A549 (cell line): ENCODE measurements around the gene C8B. TPM values are rescaled to one million over a fixed set of nuclear protein-coding genes. Genes with fewer than 3 reads are reported as not detected.

Experiments used
- ATAC-seq, 2 experiments: fragments of 200-7000 bp in 1 of 2; fragments of >200 bp in 1 of 2; cut with Nextera tagmentation in 1 of 2; cut with Tn5 transposase in 1 of 2; 3 replicates each; pipeline versions ENCODE4 v1.8.0 to v1.9.1; 2018 to 2020; ENCODE audit warnings: mild to moderate bottlenecking in 1 of 2, moderate library complexity in 1 of 2
- CTCF ChIA-PET: fragments of 300-600 bp; sonication (Branson Sonifier 250); formaldehyde crosslinking; extraction: SDS; loops from one replicate; lab custom pipeline; 2021; ENCODE audit warnings: antibody characterized with exemption, inconsistent platforms; lab: Yijun Ruan, JAX
- POLR2A ChIA-PET: fragments of 350-600 bp; formaldehyde crosslinking; extraction: SDS; loops from one replicate; lab custom pipeline; 2021; ENCODE audit warnings: antibody characterized with exemption, inconsistent platforms; lab: Yijun Ruan, JAX
- DNase-seq, 2 experiments: peaks; one replicate each; pipeline versions ENCODE4 v3.0.0 to v3.0.0-alpha.2; 2011 to 2016; ENCODE audit warnings: low read depth in 1 of 2, low spot score in 1 of 2
- FAIRE-seq: peaks from 2 replicates; lab custom pipeline; 2011; peaks lifted over from hg19 to GRCh38; lab: Jason Lieb, UNC
- H3K27ac ChIP-seq, 2 experiments: fragments of >200 bp; sonication (Bioruptor Twin); formaldehyde crosslinking; 3 replicates each; pipeline ENCODE4 v1.5.1; 2016 to 2017
- H3K4me1 ChIP-seq: fragments of >200 bp; sonication (Bioruptor Twin); formaldehyde crosslinking; 3 replicates; pipeline ENCODE4 v1.6.1; 2016
- H3K4me2 ChIP-seq: fragments of >200 bp; sonication (Bioruptor Twin); formaldehyde crosslinking; 3 replicates; pipeline ENCODE4 v1.6.1; 2016
- H3K4me3 ChIP-seq: fragments of >200 bp; sonication (Bioruptor Twin); formaldehyde crosslinking; 3 replicates; pipeline ENCODE4 v1.5.1; 2016
- H3K9me3 ChIP-seq: fragments of >200 bp; sonication (Bioruptor Twin); formaldehyde crosslinking; 3 replicates; pipeline ENCODE4 v1.6.1; 2016
- BHLHE40 ChIP-seq: IDR thresholded peaks from 2 replicates; pipeline ENCODE4 v1.6.1; 2012; ENCODE audit warnings: low read depth, low read length, inconsistent platforms
- CBX2 ChIP-seq: fragments of 200-600 bp; sonication (generic); IDR thresholded peaks from 2 replicates; pipeline ENCODE4 v1.6.1; 2016; ENCODE audit warnings: low read depth, mild to moderate bottlenecking, borderline replicate concordance
- CEBPB ChIP-seq, 2 experiments: fragments of >200 bp in 1 of 2; sonication (Bioruptor Twin) in 1 of 2; formaldehyde crosslinking in 1 of 2; IDR thresholded peaks; 2 replicates each; pipeline ENCODE4 v1.6.1; 2012 to 2016
- CHD4 ChIP-seq: fragments of 200-600 bp; sonication (generic); IDR thresholded peaks from 2 replicates; pipeline ENCODE4 v1.6.1; 2016; ENCODE audit warnings: antibody characterized with exemption, mild to moderate bottlenecking, borderline replicate concordance
- EHMT2 ChIP-seq: fragments of 200-600 bp; sonication (generic); IDR thresholded peaks from 2 replicates; pipeline ENCODE4 v1.6.1; 2016; ENCODE audit warnings: antibody characterized with exemption, low read depth, mild to moderate bottlenecking, moderate library complexity
- FOSL2 ChIP-seq, 2 experiments: fragments of 450-650 bp in 1 of 2; fragments of >200 bp in 1 of 2; sonication (Bioruptor Twin) in 1 of 2; formaldehyde crosslinking; IDR thresholded peaks; 2 replicates each; pipeline versions ENCODE4 v1.5.0 to v1.6.1; 2016 to 2020; ENCODE audit warnings: mild to moderate bottlenecking in 1 of 2, moderate library complexity in 1 of 2
- FOXS1 ChIP-seq: fragments of 250-450 bp; sonication (Bioruptor Pico); IDR thresholded peaks from 2 replicates; pipeline ENCODE4 v1.5.0; 2020; ENCODE audit warnings: mild to moderate bottlenecking, moderate library complexity
- GATA3 ChIP-seq: IDR thresholded peaks from 2 replicates; pipeline ENCODE4 v1.6.1; 2012; ENCODE audit warnings: borderline replicate concordance
- HEYL ChIP-seq: fragments of 250-450 bp; sonication (Bioruptor Pico); IDR thresholded peaks from 2 replicates; pipeline ENCODE4 v1.8.0; 2021; ENCODE audit warnings: mild to moderate bottlenecking, moderate library complexity
- JUN ChIP-seq, 2 experiments: fragments of >200 bp; sonication (Bioruptor Twin); formaldehyde crosslinking; IDR thresholded peaks; 2 replicates in 1 of 2; 3 replicates in 1 of 2; pipeline ENCODE4 v1.6.1; 2016 to 2017
- JUNB ChIP-seq: fragments of >200 bp; sonication (Bioruptor Twin); formaldehyde crosslinking; IDR thresholded peaks from 2 replicates; pipeline ENCODE4 v1.6.1; 2016
- KDM1A ChIP-seq: fragments of 200-600 bp; sonication (generic); IDR thresholded peaks from 2 replicates; pipeline ENCODE4 v1.6.1; 2016; ENCODE audit warnings: low read depth, mild to moderate bottlenecking
- KDM5A ChIP-seq: fragments of 200-600 bp; sonication (generic); IDR thresholded peaks from 2 replicates; pipeline ENCODE4 v1.6.1; 2016; ENCODE audit warnings: antibody characterized with exemption, mild to moderate bottlenecking
- NFE2L2 ChIP-seq: fragments of 150-350 bp; conservative IDR thresholded peaks from 2 replicates; pipeline ENCODE4 v1.6.1; 2014; ENCODE audit warnings: low read length
- NPAS2 ChIP-seq: fragments of 250-450 bp; sonication (Bioruptor Pico); IDR thresholded peaks from 2 replicates; pipeline ENCODE4 v1.8.0; 2022; ENCODE audit warnings: mild to moderate bottlenecking, moderate library complexity, borderline replicate concordance
- NR3C1 ChIP-seq: fragments of >200 bp; sonication (Bioruptor Twin); formaldehyde crosslinking; IDR thresholded peaks from 3 replicates; pipeline ENCODE4 v1.6.1; 2017
- PHF8 ChIP-seq: fragments of 200-600 bp; sonication (generic); IDR thresholded peaks from 2 replicates; pipeline ENCODE4 v1.6.1; 2016; ENCODE audit warnings: low read depth, mild to moderate bottlenecking, antibody characterized with exemption, moderate library complexity, borderline replicate concordance
- RCOR1 ChIP-seq: fragments of 150-350 bp; IDR thresholded peaks from 2 replicates; pipeline ENCODE4 v1.6.1; 2014; ENCODE audit warnings: antibody characterized with exemption, low read length, low read depth
- RFX5 ChIP-seq: fragments of 450-650 bp; IDR thresholded peaks from 2 replicates; pipeline ENCODE4 v1.7.1; 2014; ENCODE audit warnings: antibody characterized with exemption, mild to moderate bottlenecking, moderate library complexity
- SREBF2 ChIP-seq: fragments of 450-650 bp; IDR thresholded peaks from 2 replicates; pipeline ENCODE4 v1.6.1; 2014; ENCODE audit warnings: mild to moderate bottlenecking, moderate library complexity
- ZNF302 ChIP-seq: fragments of 250-450 bp; sonication (Bioruptor Pico); IDR thresholded peaks from 2 replicates; pipeline ENCODE4 v1.9.0; 2021; ENCODE audit warnings: inconsistent platforms, mild to moderate bottlenecking, moderate library complexity
- ZSCAN20 ChIP-seq: fragments of 250-450 bp; sonication (Bioruptor Pico); IDR thresholded peaks from 2 replicates; pipeline ENCODE4 v1.8.0; 2022; ENCODE audit warnings: mild to moderate bottlenecking, moderate library complexity
- WGBS: methylation state at CpG from one replicate; pipeline ENCODE4 v1.1.6; 2017; ENCODE audit errors: missing lambda C conversion rate; 5-methylcytosine and 5-hydroxymethylcytosine counted together
- polyA plus RNA-seq, 4 experiments: library from polyadenylated mRNA; depleted of rRNA in 3 of 4; stranded (reverse); fragments of >200 nt; fragmentation: RNase III in 1 of 4; extraction: RNeasy Plus Mini Kit Qiagen cat#74134 plus additional on column Dnase treatment in 1 of 4; gene quantifications; 2 replicates in 3 of 4; 3 replicates in 1 of 4; pipeline ENCODE4 v1.2.3, GENCODE V29; 2011 to 2017
- TF ChIP-seq, protein P1 (sequence below): fragments of 450-650 bp; IDR thresholded peaks from 2 replicates; pipeline ENCODE4 v1.6.1; 2014; ENCODE audit warnings: antibody characterized with exemption
- TF ChIP-seq, protein P2 (sequence below): fragments of >200 bp; sonication (Bioruptor Twin); formaldehyde crosslinking; IDR thresholded peaks from 3 replicates; pipeline ENCODE4 v1.6.1; 2016
- TF ChIP-seq, protein P3 (sequence below): IDR thresholded peaks from 2 replicates; pipeline ENCODE4 v1.6.1; 2012; ENCODE audit warnings: low read depth, borderline replicate concordance
- TF ChIP-seq, protein P4 (sequence below): fragments of >200 bp; sonication (Bioruptor Twin); formaldehyde crosslinking; IDR thresholded peaks from 3 replicates; pipeline ENCODE4 v1.5.1; 2016
- TF ChIP-seq, protein P5 (sequence below): IDR thresholded peaks from 2 replicates; pipeline ENCODE4 v1.6.1; 2012
- TF ChIP-seq, protein P6 (sequence below): fragments of 250-450 bp; sonication (Bioruptor Pico); IDR thresholded peaks from 2 replicates; pipeline ENCODE4 v1.5.0; 2021; ENCODE audit warnings: mild to moderate bottlenecking, moderate library complexity, borderline replicate concordance

Gene C8B
- polyA plus RNA-seq, 2 of the 4 experiments (the other 2 are of a cell fraction): not detected

DNA sequence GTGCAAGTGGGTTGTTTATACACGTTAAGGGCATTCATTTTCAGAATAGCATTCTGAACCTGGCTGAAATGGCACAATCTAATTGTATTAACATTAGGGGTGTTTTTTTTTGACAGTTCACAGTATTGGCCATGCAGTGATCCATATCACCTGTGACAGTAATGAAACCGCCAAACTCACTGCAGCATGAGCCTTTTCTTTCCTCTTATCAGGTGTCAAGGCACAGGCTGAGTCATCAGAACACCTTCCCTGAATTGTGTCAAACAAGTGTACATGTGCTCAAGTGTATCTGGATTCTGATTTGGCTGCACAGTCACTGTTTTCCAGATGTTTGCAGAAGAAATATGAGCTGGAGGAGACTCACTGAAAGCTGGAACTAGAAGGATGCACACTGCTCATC is 47.7 kb upstream of the C8B start:
- FAIRE-seq (no peak), ATAC-seq (no peak), DNase-seq (no peak)
- WGBS: 3% methylated on average over 2 of the region's 2 CpGs
- POLR2A ChIA-PET: no interaction called here
- no peak overlapping the region for H3K27ac ChIP-seq
- H3K4me1 ChIP-seq: no peaks in the 10 kb centered on the region
- CTCF ChIA-PET: no interaction called here
- no peak overlapping the region for H3K4me3 ChIP-seq
- H3K4me2 ChIP-seq: no peak overlapping the region
- no peaks in the 10 kb centered on the region for H3K9me3 ChIP-seq
- TF ChIP-seq BHLHE40 (no peak), GATA3 (no peak), CBX2 (no peak), FOSL2 (IDR thresholded peaks at IDR 0.05) (no peak), FOSL2 (CRISPR knock-in tag; IDR thresholded peaks at IDR 0.05) (no peak), RFX5 (no peak), NPAS2 (CRISPR knock-in tag) (no peak), KDM5A (no peak), ZNF302 (no peak), CHD4 (no peak), FOXS1 (no peak), PHF8 (no peak)
- TF ChIP-seq, protein P1, sequence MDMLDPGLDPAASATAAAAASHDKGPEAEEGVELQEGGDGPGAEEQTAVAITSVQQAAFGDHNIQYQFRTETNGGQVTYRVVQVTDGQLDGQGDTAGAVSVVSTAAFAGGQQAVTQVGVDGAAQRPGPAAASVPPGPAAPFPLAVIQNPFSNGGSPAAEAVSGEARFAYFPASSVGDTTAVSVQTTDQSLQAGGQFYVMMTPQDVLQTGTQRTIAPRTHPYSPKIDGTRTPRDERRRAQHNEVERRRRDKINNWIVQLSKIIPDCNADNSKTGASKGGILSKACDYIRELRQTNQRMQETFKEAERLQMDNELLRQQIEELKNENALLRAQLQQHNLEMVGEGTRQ: no peak
- TF ChIP-seq, protein P2, sequence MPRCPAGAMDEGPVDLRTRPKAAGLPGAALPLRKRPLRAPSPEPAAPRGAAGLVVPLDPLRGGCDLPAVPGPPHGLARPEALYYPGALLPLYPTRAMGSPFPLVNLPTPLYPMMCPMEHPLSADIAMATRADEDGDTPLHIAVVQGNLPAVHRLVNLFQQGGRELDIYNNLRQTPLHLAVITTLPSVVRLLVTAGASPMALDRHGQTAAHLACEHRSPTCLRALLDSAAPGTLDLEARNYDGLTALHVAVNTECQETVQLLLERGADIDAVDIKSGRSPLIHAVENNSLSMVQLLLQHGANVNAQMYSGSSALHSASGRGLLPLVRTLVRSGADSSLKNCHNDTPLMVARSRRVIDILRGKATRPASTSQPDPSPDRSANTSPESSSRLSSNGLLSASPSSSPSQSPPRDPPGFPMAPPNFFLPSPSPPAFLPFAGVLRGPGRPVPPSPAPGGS: no peak
- TF ChIP-seq, protein P3, sequence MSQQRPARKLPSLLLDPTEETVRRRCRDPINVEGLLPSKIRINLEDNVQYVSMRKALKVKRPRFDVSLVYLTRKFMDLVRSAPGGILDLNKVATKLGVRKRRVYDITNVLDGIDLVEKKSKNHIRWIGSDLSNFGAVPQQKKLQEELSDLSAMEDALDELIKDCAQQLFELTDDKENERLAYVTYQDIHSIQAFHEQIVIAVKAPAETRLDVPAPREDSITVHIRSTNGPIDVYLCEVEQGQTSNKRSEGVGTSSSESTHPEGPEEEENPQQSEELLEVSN: no peak

DNA sequence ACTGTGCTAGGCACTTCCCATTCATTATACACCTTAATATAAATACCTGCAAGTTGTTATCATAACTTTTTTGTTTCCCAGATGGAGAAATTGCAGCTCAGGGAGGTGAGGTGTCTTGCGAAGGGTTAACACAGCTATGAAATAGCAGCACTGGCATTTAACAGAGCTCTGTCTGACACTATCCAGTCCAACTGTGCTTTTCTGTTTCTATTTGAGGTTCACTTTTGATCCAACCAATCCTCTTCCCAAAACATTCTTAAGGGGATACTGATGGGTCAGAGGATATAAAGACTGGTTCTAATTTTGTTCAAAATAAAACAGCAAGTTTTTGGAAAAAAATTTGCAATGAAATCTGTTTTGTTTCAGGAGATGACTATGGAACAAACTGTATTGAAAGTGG is 46.5 kb upstream of the C8B start:
- FAIRE-seq: no peak
- Histone ChIP-seq H3K27ac (no peak overlapping the region), H3K9me3 (no peaks in the 10 kb centered on the region), H3K4me2 (no peak overlapping the region), H3K4me3 (no peak overlapping the region), H3K4me1 (no peaks in the 10 kb centered on the region)
- ChIA-PET POLR2A (no interaction called here), CTCF (no interaction called here)
- 50% methylated on average over 1 of the region's 1 CpG for WGBS
- ATAC-seq: no peak
- DNase-seq: no peak
- TF ChIP-seq, protein P4, sequence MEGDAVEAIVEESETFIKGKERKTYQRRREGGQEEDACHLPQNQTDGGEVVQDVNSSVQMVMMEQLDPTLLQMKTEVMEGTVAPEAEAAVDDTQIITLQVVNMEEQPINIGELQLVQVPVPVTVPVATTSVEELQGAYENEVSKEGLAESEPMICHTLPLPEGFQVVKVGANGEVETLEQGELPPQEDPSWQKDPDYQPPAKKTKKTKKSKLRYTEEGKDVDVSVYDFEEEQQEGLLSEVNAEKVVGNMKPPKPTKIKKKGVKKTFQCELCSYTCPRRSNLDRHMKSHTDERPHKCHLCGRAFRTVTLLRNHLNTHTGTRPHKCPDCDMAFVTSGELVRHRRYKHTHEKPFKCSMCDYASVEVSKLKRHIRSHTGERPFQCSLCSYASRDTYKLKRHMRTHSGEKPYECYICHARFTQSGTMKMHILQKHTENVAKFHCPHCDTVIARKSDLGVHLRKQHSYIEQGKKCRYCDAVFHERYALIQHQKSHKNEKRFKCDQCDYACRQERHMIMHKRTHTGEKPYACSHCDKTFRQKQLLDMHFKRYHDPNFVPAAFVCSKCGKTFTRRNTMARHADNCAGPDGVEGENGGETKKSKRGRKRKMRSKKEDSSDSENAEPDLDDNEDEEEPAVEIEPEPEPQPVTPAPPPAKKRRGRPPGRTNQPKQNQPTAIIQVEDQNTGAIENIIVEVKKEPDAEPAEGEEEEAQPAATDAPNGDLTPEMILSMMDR: no peak
- TF ChIP-seq FOSL2 (IDR thresholded peaks at IDR 0.05): no peak
- no peak for TF ChIP-seq FOSL2 (CRISPR knock-in tag; IDR thresholded peaks at IDR 0.05)
- TF ChIP-seq, protein P5, sequence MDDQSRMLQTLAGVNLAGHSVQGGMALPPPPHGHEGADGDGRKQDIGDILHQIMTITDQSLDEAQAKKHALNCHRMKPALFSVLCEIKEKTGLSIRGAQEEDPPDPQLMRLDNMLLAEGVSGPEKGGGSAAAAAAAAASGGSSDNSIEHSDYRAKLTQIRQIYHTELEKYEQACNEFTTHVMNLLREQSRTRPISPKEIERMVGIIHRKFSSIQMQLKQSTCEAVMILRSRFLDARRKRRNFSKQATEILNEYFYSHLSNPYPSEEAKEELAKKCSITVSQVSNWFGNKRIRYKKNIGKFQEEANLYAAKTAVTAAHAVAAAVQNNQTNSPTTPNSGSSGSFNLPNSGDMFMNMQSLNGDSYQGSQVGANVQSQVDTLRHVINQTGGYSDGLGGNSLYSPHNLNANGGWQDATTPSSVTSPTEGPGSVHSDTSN: no peak
- TF ChIP-seq RCOR1: no peak
- no peak for TF ChIP-seq EHMT2
- TF ChIP-seq JUNB: no peak
- no peak for TF ChIP-seq HEYL (CRISPR knock-in tag)
- no peak for TF ChIP-seq JUN (IDR thresholded peaks at IDR 0.05)
- TF ChIP-seq, protein P6, sequence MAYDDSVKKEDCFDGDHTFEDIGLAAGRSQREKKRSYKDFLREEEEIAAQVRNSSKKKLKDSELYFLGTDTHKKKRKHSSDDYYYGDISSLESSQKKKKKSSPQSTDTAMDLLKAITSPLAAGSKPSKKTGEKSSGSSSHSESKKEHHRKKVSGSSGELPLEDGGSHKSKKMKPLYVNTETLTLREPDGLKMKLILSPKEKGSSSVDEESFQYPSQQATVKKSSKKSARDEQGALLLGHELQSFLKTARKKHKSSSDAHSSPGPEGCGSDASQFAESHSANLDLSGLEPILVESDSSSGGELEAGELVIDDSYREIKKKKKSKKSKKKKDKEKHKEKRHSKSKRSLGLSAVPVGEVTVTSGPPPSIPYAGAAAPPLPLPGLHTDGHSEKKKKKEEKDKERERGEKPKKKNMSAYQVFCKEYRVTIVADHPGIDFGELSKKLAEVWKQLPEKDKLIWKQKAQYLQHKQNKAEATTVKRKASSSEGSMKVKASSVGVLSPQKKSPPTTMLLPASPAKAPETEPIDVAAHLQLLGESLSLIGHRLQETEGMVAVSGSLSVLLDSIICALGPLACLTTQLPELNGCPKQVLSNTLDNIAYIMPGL: no peak
- TF ChIP-seq KDM1A: no peak
- no peak for TF ChIP-seq NFE2L2
- no peak for TF ChIP-seq ZSCAN20
- no peak for TF ChIP-seq CEBPB (IDR thresholded peaks at IDR 0.05)
- no peak for TF ChIP-seq SREBF2
- no peak for TF ChIP-seq NR3C1
- TF ChIP-seq, protein P2: no peak
- no peak for TF ChIP-seq BHLHE40
- TF ChIP-seq ZNF302: no peak
